HEK293 (cell line): ENCODE data around the gene AP3S2.

Experiments
- CTCF ChIP-seq: fragments of 450-650 bp; formaldehyde crosslinking; IDR thresholded peaks from 2 replicates; pipeline ENCODE4 v1.5.1; 2016; ENCODE audit warnings: missing biosample characterization, missing genetic modification characterization
- KLF8 ChIP-seq: fragments of 450-650 bp; formaldehyde crosslinking; IDR thresholded peaks from 2 replicates; pipeline ENCODE4 v1.5.1; 2016; ENCODE audit warnings: missing biosample characterization, missing genetic modification characterization
- REPIN1 ChIP-seq: fragments of 450-650 bp; formaldehyde crosslinking; IDR thresholded peaks from 2 replicates; pipeline ENCODE4 v1.5.1; 2017; ENCODE audit warnings: missing biosample characterization, missing genetic modification characterization, low read depth
- REST ChIP-seq: fragments of 450-650 bp; formaldehyde crosslinking; IDR thresholded peaks from 2 replicates; pipeline ENCODE4 v1.5.1; 2016; ENCODE audit warnings: missing biosample characterization, missing genetic modification characterization
- YY1 ChIP-seq: fragments of 450-650 bp; formaldehyde crosslinking; IDR thresholded peaks from 2 replicates; pipeline ENCODE4 v1.5.1; 2018; ENCODE audit warnings: missing biosample characterization, missing genetic modification characterization
- ZNF121 ChIP-seq: fragments of 450-650 bp; formaldehyde crosslinking; IDR thresholded peaks from 2 replicates; pipeline ENCODE4 v1.5.1; 2016; ENCODE audit warnings: missing biosample characterization, missing genetic modification characterization
- ZNF416 ChIP-seq: fragments of 450-650 bp; formaldehyde crosslinking; IDR thresholded peaks from 2 replicates; pipeline ENCODE4 v1.5.1; 2016; ENCODE audit warnings: missing biosample characterization, missing genetic modification characterization
- ZNF518A ChIP-seq: fragments of 450-650 bp; formaldehyde crosslinking; conservative IDR thresholded peaks from 2 replicates; pipeline ENCODE4 v1.5.1; 2016; ENCODE audit warnings: low read depth, missing biosample characterization, missing genetic modification characterization
- ZNF664 ChIP-seq: fragments of 450-650 bp; formaldehyde crosslinking; IDR thresholded peaks from 2 replicates; pipeline ENCODE4 v1.5.1; 2016; ENCODE audit warnings: missing biosample characterization, missing genetic modification characterization
- ZNF701 ChIP-seq: fragments of 450-650 bp; formaldehyde crosslinking; IDR thresholded peaks from 2 replicates; pipeline ENCODE4 v1.5.1; 2016; ENCODE audit warnings: missing biosample characterization, missing genetic modification characterization
- ZNF776 ChIP-seq: fragments of 450-650 bp; formaldehyde crosslinking; IDR thresholded peaks from 2 replicates; pipeline ENCODE4 v1.5.0; 2017; ENCODE audit warnings: missing biosample characterization, missing genetic modification characterization, borderline replicate concordance

- TF ChIP-seq ZNF664 (tag by site-specific recombination) (no peak), ZNF416 (no peak), REST (tag by site-specific recombination) (no peak), ZNF121 (tag by site-specific recombination) (no peak), CTCF (no peak), ZNF518A (no peak), REPIN1 (tag by site-specific recombination) (no peak), ZNF776 (tag by site-specific recombination) (no peak), KLF8 (tag by site-specific recombination) (no peak), ZNF701 (no peak), YY1 (tag by site-specific recombination) (no peak)
Measured at GRCh38 chr15:89781055-89781454, 112.7 kb downstream of the AP3S2 start.
